Trophoblast cell (in vitro differentiated cells and primary cell): Measurements from ENCODE around the gene NAXD.

ENCODE experiments used
- DNase-seq, 2 donors: peaks; one replicate each; pipeline ENCODE4 v3.0.0-alpha.2; 2016
- H2AFZ ChIP-seq: 2 replicates; pipeline ENCODE4 v1.6.1; 2013; ENCODE audit warnings: low read length, moderate library complexity, mild to moderate bottlenecking; ENCODE audit not compliant: insufficient read depth, poor library complexity
- H2AK5ac ChIP-seq: 2 replicates; pipeline ENCODE4 v1.6.1; 2013; ENCODE audit warnings: mild to moderate bottlenecking, low read length
- H2BK120ac ChIP-seq: 2 replicates; pipeline ENCODE4 v1.6.1; 2013; ENCODE audit warnings: low read length, mild to moderate bottlenecking, moderate library complexity; ENCODE audit not compliant: insufficient read depth, poor library complexity
- H2BK12ac ChIP-seq: 2 replicates; pipeline ENCODE4 v1.6.1; 2013; ENCODE audit warnings: mild to moderate bottlenecking, low read length, moderate library complexity
- H2BK5ac ChIP-seq: 2 replicates; pipeline ENCODE4 v1.6.1; 2013; ENCODE audit warnings: low read length, low read depth, moderate library complexity, mild to moderate bottlenecking; ENCODE audit not compliant: poor library complexity
- H3K14ac ChIP-seq: 2 replicates; pipeline ENCODE4 v1.6.1; 2013; ENCODE audit warnings: mild to moderate bottlenecking, low read length
- H3K18ac ChIP-seq: 2 replicates; pipeline ENCODE4 v1.6.1; 2013; ENCODE audit warnings: mild to moderate bottlenecking, low read length
- H3K23ac ChIP-seq: 2 replicates; pipeline ENCODE4 v1.6.1; 2013; ENCODE audit warnings: low read length
- H3K27ac ChIP-seq: 2 replicates; pipeline ENCODE4 v1.5.1; 2013; ENCODE audit warnings: low read depth, mild to moderate bottlenecking, inconsistent platforms, low read length, moderate library complexity
- H3K27me3 ChIP-seq: 2 replicates; pipeline ENCODE4 v1.6.1; 2013; ENCODE audit warnings: inconsistent platforms, mild to moderate bottlenecking, low read length, moderate library complexity; ENCODE audit not compliant: insufficient read depth
- H3K36me3 ChIP-seq, 2 experiments: 1 replicate in 1 of 2; 2 replicates in 1 of 2; pipeline ENCODE4 v1.6.1; 2013; ENCODE audit warnings: low read length in 2 of 2, mild to moderate bottlenecking in 2 of 2, moderate library complexity in 1 of 2; ENCODE audit not compliant: insufficient read depth in 2 of 2, control insufficient read depth in 1 of 2
- H3K4ac ChIP-seq: 2 replicates; pipeline ENCODE4 v1.6.1; 2013; ENCODE audit warnings: low read depth, mild to moderate bottlenecking, low read length, moderate library complexity
- H3K4me1 ChIP-seq, 2 experiments: 1 replicate in 1 of 2; 2 replicates in 1 of 2; pipeline ENCODE4 v1.6.1; 2013; ENCODE audit warnings: low read length in 2 of 2, mild to moderate bottlenecking in 2 of 2, moderate library complexity in 1 of 2; ENCODE audit not compliant: insufficient read depth in 2 of 2, control insufficient read depth in 1 of 2
- H3K4me2 ChIP-seq: 2 replicates; pipeline ENCODE4 v1.6.1; 2013; ENCODE audit warnings: inconsistent platforms, mild to moderate bottlenecking, low read length, moderate library complexity
- H3K4me3 ChIP-seq: 2 replicates; pipeline ENCODE4 v1.5.1; 2013; ENCODE audit warnings: mild to moderate bottlenecking, low read depth, low read length, inconsistent platforms
- H3K79me1 ChIP-seq: one replicate; pipeline ENCODE4 v1.6.1; 2013; ENCODE audit warnings: low read length
- H3K79me2 ChIP-seq: 2 replicates; pipeline ENCODE4 v1.6.1; 2013; ENCODE audit warnings: low read length, mild to moderate bottlenecking; ENCODE audit not compliant: control insufficient read depth, insufficient read depth, poor library complexity
- H3K9ac ChIP-seq: 2 replicates; pipeline ENCODE4 v1.6.1; 2013; ENCODE audit warnings: mild to moderate bottlenecking, low read length
- H3K9me3 ChIP-seq: 2 replicates; pipeline ENCODE4 v1.6.1; 2013; ENCODE audit warnings: low read depth, mild to moderate bottlenecking, control low read depth, inconsistent platforms, low read length; ENCODE audit not compliant: insufficient read depth
- H4K12ac ChIP-seq: 2 replicates; pipeline ENCODE4 v1.6.1; 2013; ENCODE audit warnings: low read depth, mild to moderate bottlenecking, low read length, moderate library complexity
- H4K8ac ChIP-seq: 2 replicates; pipeline ENCODE4 v1.6.1; 2013; ENCODE audit warnings: low read depth, mild to moderate bottlenecking, low read length, moderate library complexity
- H4K91ac ChIP-seq: one replicate; pipeline ENCODE4 v1.6.1; 2013; ENCODE audit warnings: low read depth, mild to moderate bottlenecking, low read length, moderate library complexity
- WGBS: extraction: QIAGEN DNeasy Blood & Tissue Kit; methylation state at CpG from one replicate; pipeline ENCODE4 v1.1.7; 2013; ENCODE audit warnings: missing lambda C conversion rate; ENCODE audit not compliant: insufficient read length, insufficient coverage; ENCODE audit errors: extremely low coverage; 5-methylcytosine and 5-hydroxymethylcytosine counted together

NAXD gene

GRCh38 chr13:110676595-110677587 is 61.5 kb downstream of the NAXD start:
- no peak overlapping the region for H3K18ac ChIP-seq
- H3K9me3 ChIP-seq = no peaks in the 10 kb centered on the region
- peak overlapping the region; percentile 48 for H3K4me3 ChIP-seq
- no peak overlapping the region for H3K23ac ChIP-seq
- peaks cover 27 to 37% of the 10 kb centered on the region in 2 experiments for H3K36me3 ChIP-seq
- H3K4me1 ChIP-seq = no peaks in the 10 kb centered on the region
- no peak overlapping the region for H3K4ac ChIP-seq
- H3K4me2 ChIP-seq = no peak overlapping the region
- no peak for DNase-seq
- H2BK12ac ChIP-seq = no peak overlapping the region
- no peak overlapping the region for H4K91ac ChIP-seq
- H3K9ac ChIP-seq = no peak overlapping the region
- no peak overlapping the region for H4K12ac ChIP-seq
- H4K8ac ChIP-seq = no peak overlapping the region
- H2BK5ac ChIP-seq = no peak overlapping the region
- no peak overlapping the region for H3K14ac ChIP-seq
- no peaks in the 10 kb centered on the region for H3K79me1 ChIP-seq
- H3K27ac ChIP-seq = no peak overlapping the region
- no peak overlapping the region for H2AFZ ChIP-seq
- no peaks in the 10 kb centered on the region for H3K79me2 ChIP-seq
- H2AK5ac ChIP-seq = no peak overlapping the region
- H3K27me3 ChIP-seq = no peaks in the 10 kb centered on the region
- no CpG with 5 or more reads among the region's 28 CpGs for WGBS
- no peak overlapping the region for H2BK120ac ChIP-seq

DNA sequence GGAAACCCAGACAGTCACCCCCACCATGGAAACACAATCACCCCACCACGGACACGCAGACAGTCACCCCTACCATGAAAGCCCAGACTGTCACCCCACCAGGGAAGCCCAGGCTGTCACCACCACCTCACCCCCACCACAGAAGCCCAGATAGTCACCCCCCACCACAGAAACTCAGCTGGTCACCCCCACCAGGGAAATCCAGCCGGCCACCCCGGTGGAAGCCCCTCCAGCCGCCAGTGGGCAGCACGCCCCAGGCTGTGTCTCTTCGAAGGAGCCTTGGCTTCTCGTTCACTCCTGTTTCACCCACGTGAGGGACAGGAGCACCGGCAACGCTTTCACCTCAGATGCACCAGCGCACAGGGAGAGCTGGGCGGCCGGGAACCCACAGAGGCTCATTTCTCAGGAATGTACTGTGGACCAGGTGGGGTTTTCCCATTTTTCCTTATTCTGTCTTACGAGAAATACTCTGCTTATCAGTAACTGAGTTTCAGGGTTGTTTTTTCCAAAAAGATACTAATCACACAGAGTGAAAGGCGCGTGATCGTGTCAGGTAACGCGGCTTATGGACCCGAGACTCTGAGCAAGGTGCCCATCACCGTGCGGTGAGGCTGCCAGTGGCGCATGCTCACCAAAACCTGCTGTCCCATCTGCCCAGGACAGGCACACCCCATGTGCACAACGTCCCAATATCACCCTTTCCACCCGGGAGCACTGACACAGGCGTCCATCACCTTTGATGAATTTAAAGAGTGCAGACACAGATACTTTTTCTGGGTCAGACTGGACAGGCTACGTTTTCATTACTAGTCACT is 62.6 kb downstream of the NAXD start:
- Histone ChIP-seq H4K8ac (no peak overlapping the region), H3K27me3 (no peaks in the 10 kb centered on the region), H2AFZ (no peak overlapping the region), H3K4me1 (no peaks in the 10 kb centered on the region), H3K4ac (no peak overlapping the region), H3K23ac (no peak overlapping the region), H3K79me2 (no peaks in the 10 kb centered on the region), H3K18ac (no peak overlapping the region), H3K27ac (no peak overlapping the region), H3K9ac (no peak overlapping the region), H2BK5ac (no peak overlapping the region), H2BK12ac (no peak overlapping the region), H2AK5ac (no peak overlapping the region), H3K4me2 (no peak overlapping the region), H3K4me3 (no peak overlapping the region), H4K12ac (no peak overlapping the region), H3K9me3 (no peaks in the 10 kb centered on the region), H2BK120ac (no peak overlapping the region), H3K14ac (no peak overlapping the region), H3K36me3 (peaks cover 36 to 45% of the 10 kb centered on the region in 2 experiments), H4K91ac (no peak overlapping the region), H3K79me1 (no peaks in the 10 kb centered on the region)
- no CpG with 5 or more reads among the region's 28 CpGs for WGBS
- DNase-seq = peak; percentile 17 to 32

DNA sequence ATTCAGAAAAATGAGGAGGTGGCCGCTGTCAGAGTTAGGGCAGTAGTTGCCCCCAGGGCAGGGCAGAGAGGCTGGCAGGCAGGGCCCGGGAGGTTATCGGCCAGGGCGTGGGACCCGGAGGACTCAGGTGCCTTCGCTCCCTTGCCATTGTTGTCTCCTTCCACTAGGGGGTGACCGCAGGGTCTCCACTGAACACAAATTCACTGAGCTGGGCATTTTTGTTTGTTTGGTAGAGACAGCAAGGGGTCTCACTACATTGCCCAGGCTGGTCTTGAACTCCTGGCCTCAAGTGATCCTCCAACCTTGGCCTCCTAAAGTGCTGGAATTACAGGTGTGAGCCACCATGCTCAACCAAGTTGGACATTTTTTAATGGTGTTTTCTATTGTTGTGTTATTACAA is 65.5 kb downstream of the NAXD start:
- Histone ChIP-seq H3K79me2 (no peaks in the 10 kb centered on the region), H3K27me3 (no peaks in the 10 kb centered on the region), H4K8ac (no peak overlapping the region), H3K14ac (no peak overlapping the region), H3K4me1 (no peaks in the 10 kb centered on the region), H3K9me3 (no peaks in the 10 kb centered on the region), H4K12ac (no peak overlapping the region), H4K91ac (no peak overlapping the region), H2AFZ (no peak overlapping the region), H3K23ac (no peak overlapping the region), H3K4me2 (no peak overlapping the region), H3K9ac (no peak overlapping the region), H3K27ac (no peak overlapping the region), H2BK120ac (no peak overlapping the region), H2BK5ac (no peak overlapping the region), H2BK12ac (no peak overlapping the region), H3K79me1 (no peaks in the 10 kb centered on the region), H2AK5ac (no peak overlapping the region), H3K36me3 (peaks cover 43 to 58% of the 10 kb centered on the region in 2 experiments), H3K18ac (no peak overlapping the region), H3K4me3 (no peak overlapping the region), H3K4ac (no peak overlapping the region)
- no CpG with 5 or more reads among the region's 7 CpGs for WGBS
- peak in 1 of 2 donors; percentile 71 for DNase-seq

DNA sequence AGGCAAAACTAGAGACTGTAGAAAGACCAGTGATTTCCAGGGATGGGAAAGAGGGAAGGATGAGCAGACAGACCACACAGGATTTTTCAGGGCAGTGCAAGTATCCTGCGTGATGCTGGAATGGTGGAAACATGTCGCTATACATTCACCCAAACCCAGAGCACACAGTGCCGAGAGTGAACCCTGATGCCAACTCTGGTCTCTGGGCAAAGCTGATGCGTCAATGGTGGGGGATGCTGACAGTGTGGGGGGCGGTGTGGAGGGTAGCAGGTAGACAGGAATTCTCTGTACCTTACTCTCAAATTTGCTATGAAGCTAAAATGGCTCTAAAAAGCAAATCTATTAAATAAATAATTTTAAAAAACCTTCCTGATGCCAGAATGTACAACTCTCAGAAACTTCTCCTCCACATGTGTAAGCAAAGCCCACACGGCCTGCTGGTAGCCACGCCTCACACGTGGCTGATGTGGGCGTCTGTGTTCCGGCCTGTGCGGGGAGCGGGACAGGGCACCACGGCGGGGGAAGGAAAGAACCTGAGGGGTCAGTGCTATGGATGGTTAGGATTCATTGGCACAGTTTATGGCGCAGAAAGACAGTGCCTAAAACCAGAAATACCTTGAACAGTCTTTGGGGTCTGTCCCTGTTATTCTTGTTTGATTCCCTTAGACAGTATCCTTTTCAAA is 66.7 kb downstream of the NAXD start:
- Histone ChIP-seq H3K23ac (no peak overlapping the region), H3K4me3 (no peak overlapping the region), H3K4me2 (no peak overlapping the region), H3K18ac (no peak overlapping the region), H3K4ac (no peak overlapping the region), H2AFZ (no peak overlapping the region), H3K36me3 (peaks cover 41 to 56% of the 10 kb centered on the region in 2 experiments), H2BK12ac (no peak overlapping the region), H3K9ac (no peak overlapping the region), H3K79me1 (no peaks in the 10 kb centered on the region), H3K27me3 (no peaks in the 10 kb centered on the region), H2BK120ac (no peak overlapping the region), H4K91ac (no peak overlapping the region), H2AK5ac (no peak overlapping the region), H4K12ac (no peak overlapping the region), H4K8ac (no peak overlapping the region), H3K27ac (no peak overlapping the region), H3K9me3 (no peaks in the 10 kb centered on the region), H3K4me1 (no peaks in the 10 kb centered on the region), H2BK5ac (no peak overlapping the region), H3K79me2 (no peaks in the 10 kb centered on the region), H3K14ac (no peak overlapping the region)
- no CpG with 5 or more reads among the region's 15 CpGs for WGBS
- DNase-seq = no peak
